Ishikawa (cell line): ENCODE results near the gene CCDC180.

Source experiments
- CEBPB ChIP-seq: IDR thresholded peaks from 2 replicates; pipeline ENCODE4 v1.6.1; 2012
- CREB1 ChIP-seq: IDR thresholded peaks from 2 replicates; pipeline ENCODE4 v1.6.1; 2012; ENCODE audit warnings: low read depth
- EP300 ChIP-seq: IDR thresholded peaks from 2 replicates; pipeline ENCODE4 v1.6.1; 2012; ENCODE audit warnings: borderline replicate concordance
- FOXM1 ChIP-seq: IDR thresholded peaks from 2 replicates; pipeline ENCODE4 v1.6.1; 2012; ENCODE audit warnings: low read depth, borderline replicate concordance
- RAD21 ChIP-seq: IDR thresholded peaks from 2 replicates; pipeline ENCODE4 v1.6.1; 2012; ENCODE audit warnings: low read depth
- REST ChIP-seq: IDR thresholded peaks from 2 replicates; pipeline ENCODE4 v1.6.1; 2012; ENCODE audit warnings: low read depth, mild to moderate bottlenecking
- TAF1 ChIP-seq: IDR thresholded peaks from 2 replicates; pipeline ENCODE4 v1.6.1; 2012; ENCODE audit warnings: low read depth, mild to moderate bottlenecking
- TCF12 ChIP-seq: IDR thresholded peaks from 2 replicates; pipeline ENCODE4 v1.6.1; 2012; ENCODE audit warnings: low read depth
- TEAD4 ChIP-seq: IDR thresholded peaks from 2 replicates; pipeline ENCODE4 v1.6.1; 2012
- USF1 ChIP-seq: IDR thresholded peaks from 2 replicates; pipeline ENCODE4 v1.6.1; 2012
- YY1 ChIP-seq: IDR thresholded peaks from 2 replicates; pipeline ENCODE4 v1.6.1; 2012; ENCODE audit warnings: low read depth
- TF ChIP-seq, protein P1 (sequence below): IDR thresholded peaks from 2 replicates; pipeline ENCODE4 v1.6.1; 2012

- TF ChIP-seq TAF1 (no peak), REST (peak; percentile 72), EP300 (no peak), CEBPB (no peak), YY1 (no peak), CREB1 (no peak), RAD21 (no peak), TEAD4 (no peak), TCF12 (no peak), FOXM1 (no peak), USF1 (no peak)
- TF ChIP-seq, protein P1, sequence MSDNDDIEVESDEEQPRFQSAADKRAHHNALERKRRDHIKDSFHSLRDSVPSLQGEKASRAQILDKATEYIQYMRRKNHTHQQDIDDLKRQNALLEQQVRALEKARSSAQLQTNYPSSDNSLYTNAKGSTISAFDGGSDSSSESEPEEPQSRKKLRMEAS, result no peak
Observed at GRCh38 chr9:97327562-97327961, 20.1 kb downstream of the CCDC180 start.
